Globus pallidus (tissue), 1 donor: ENCODE measurements around the gene MAP4K5.

Source experiments
- DNase-seq: peaks from one replicate; pipeline ENCODE4 v3.0.0-alpha.2; 2015; ENCODE audit warnings: low spot score

MAP4K5 gene

GRCh38 chr14:50476134-50476533, 56.2 kb downstream of the MAP4K5 start:
- DNase-seq = no peak

GRCh38 chr14:50475460-50475859, 56.9 kb downstream of the MAP4K5 start:
- DNase-seq = no peak

GRCh38 chr14:50471838-50472465, 60.4 kb downstream of the MAP4K5 start:
- no peak for DNase-seq

GRCh38 chr14:50469982-50470381, 62.4 kb downstream of the MAP4K5 start:
- DNase-seq = no peak

- no peak for DNase-seq
Observed at GRCh38 chr14:50462111-50462510, 70.3 kb downstream of the MAP4K5 start.

- DNase-seq = no peak
Observed at GRCh38 chr14:50453869-50454268, 78.5 kb downstream of the MAP4K5 start.

- no peak for DNase-seq
Observed at GRCh38 chr14:50452979-50453705, 79.2 kb downstream of the MAP4K5 start.

- no peak for DNase-seq
Observed at GRCh38 chr14:50452296-50452695, 80.1 kb downstream of the MAP4K5 start.

- no peak for DNase-seq
Observed at GRCh38 chr14:50451854-50452253, 80.5 kb downstream of the MAP4K5 start.

- no peak for DNase-seq
Observed at GRCh38 chr14:50447461-50447860, 84.9 kb downstream of the MAP4K5 start.

GRCh38 chr14:50434528-50434927, 97.8 kb downstream of the MAP4K5 start:
- DNase-seq = no peak

GRCh38 chr14:50432131-50432530, 100.2 kb downstream of the MAP4K5 start:
- no peak for DNase-seq

GRCh38 chr14:50425816-50426215, 106.6 kb downstream of the MAP4K5 start:
- no peak for DNase-seq

- no peak for DNase-seq
Observed at GRCh38 chr14:50425105-50425504, 107.3 kb downstream of the MAP4K5 start.

- DNase-seq = no peak
Observed at GRCh38 chr14:50423529-50423928, 108.8 kb downstream of the MAP4K5 start.

GRCh38 chr14:50421499-50421898, 110.9 kb downstream of the MAP4K5 start:
- DNase-seq = no peak

- DNase-seq = no peak
Observed at GRCh38 chr14:50417853-50418252, 114.5 kb downstream of the MAP4K5 start.

GRCh38 chr14:50410921-50411320, 121.4 kb downstream of the MAP4K5 start:
- DNase-seq = no peak

- no peak for DNase-seq
Observed at GRCh38 chr14:50410071-50410470, 122.3 kb downstream of the MAP4K5 start.

GRCh38 chr14:50407111-50407812, 125.1 kb downstream of the MAP4K5 start:
- DNase-seq = no peak

- no peak for DNase-seq
Observed at GRCh38 chr14:50403419-50403818, 128.9 kb downstream of the MAP4K5 start.

- no peak for DNase-seq
Observed at GRCh38 chr14:50402965-50403364, 129.4 kb downstream of the MAP4K5 start.

GRCh38 chr14:50400461-50400860, 131.9 kb downstream of the MAP4K5 start:
- no peak for DNase-seq
